Skin epidermis (tissue), 12 donors: ENCODE results near the gene ARFGEF3.

Source experiments
- H3K27ac ChIP-seq, 21 experiments: fragments of 200-600 bp; sonication (generic) in 11 of 21; one replicate each; pipeline ENCODE4 v1.5.0; 2020; ENCODE audit warnings: mild to moderate bottlenecking in 3 of 21, inconsistent platforms in 2 of 21, moderate library complexity in 2 of 21
- H3K4me3 ChIP-seq, 7 experiments: fragments of 200-600 bp; sonication (generic) in 2 of 7; one replicate each; pipeline ENCODE4 v1.5.0; 2020; ENCODE audit warnings: inconsistent platforms in 2 of 7, mild to moderate bottlenecking in 2 of 7, moderate library complexity in 1 of 7

The ARFGEF3 gene

GRCh38 chr6:138162111-138162954, 594 bp downstream of the ARFGEF3 start:
- H3K4me3 ChIP-seq, result peak overlapping the region; percentile 38 to 58 (median 50)
- peak overlapping the region in 8 of 21 experiments; percentile 8 to 84 (median 65) for H3K27ac ChIP-seq

- Histone ChIP-seq H3K4me3 (no peak overlapping the region), H3K27ac (no peak overlapping the region)
These were observed 1.3 kb downstream of the ARFGEF3 start for GRCh38 chr6:138162955-138163575.

- no peak overlapping the region for H3K27ac ChIP-seq
- H3K4me3 ChIP-seq, result no peak overlapping the region
These were observed 13.9 kb downstream of the ARFGEF3 start for GRCh38 chr6:138175596-138175995.

GRCh38 chr6:138176652-138177232, 15.0 kb downstream of the ARFGEF3 start:
- H3K27ac ChIP-seq, result no peak overlapping the region
- H3K4me3 ChIP-seq, result no peak overlapping the region

- no peak overlapping the region for H3K27ac ChIP-seq
- no peak overlapping the region for H3K4me3 ChIP-seq
These were observed 21.4 kb downstream of the ARFGEF3 start for GRCh38 chr6:138182939-138183789.

GRCh38 chr6:138183790-138184134, 22.0 kb downstream of the ARFGEF3 start:
- Histone ChIP-seq H3K27ac (no peak overlapping the region), H3K4me3 (no peak overlapping the region)

- Histone ChIP-seq H3K4me3 (no peak overlapping the region), H3K27ac (no peak overlapping the region)
These were observed 22.5 kb downstream of the ARFGEF3 start for GRCh38 chr6:138184230-138184629.

- Histone ChIP-seq H3K27ac (no peak overlapping the region), H3K4me3 (no peak overlapping the region)
These were observed 25.4 kb downstream of the ARFGEF3 start for GRCh38 chr6:138187156-138187555.

- Histone ChIP-seq H3K4me3 (no peak overlapping the region), H3K27ac (peak overlapping the region in 1 of 21 experiments; percentile 42)
These were observed 26.7 kb downstream of the ARFGEF3 start for GRCh38 chr6:138188278-138188941.

GRCh38 chr6:138194287-138194686, 32.5 kb downstream of the ARFGEF3 start:
- Histone ChIP-seq H3K4me3 (no peak overlapping the region), H3K27ac (peak overlapping the region in 2 of 21 experiments; percentile 10 to 45)

- Histone ChIP-seq H3K27ac (no peak overlapping the region), H3K4me3 (no peak overlapping the region)
These were observed 34.5 kb downstream of the ARFGEF3 start for GRCh38 chr6:138196122-138196738.

GRCh38 chr6:138197570-138197969, 35.8 kb downstream of the ARFGEF3 start:
- H3K4me3 ChIP-seq, result no peak overlapping the region

GRCh38 chr6:138198430-138199091, 36.8 kb downstream of the ARFGEF3 start:
- H3K27ac ChIP-seq, result no peak overlapping the region
- H3K4me3 ChIP-seq, result no peak overlapping the region

More at GRCh38 chr6:138197570-138197969, 35.8 kb downstream of the ARFGEF3 start:
- H3K27ac ChIP-seq, result no peak overlapping the region

- H3K27ac ChIP-seq, result no peak overlapping the region
- no peak overlapping the region for H3K4me3 ChIP-seq
These were observed 40.1 kb downstream of the ARFGEF3 start for GRCh38 chr6:138201836-138202235.

- no peak overlapping the region for H3K27ac ChIP-seq
- H3K4me3 ChIP-seq, result no peak overlapping the region
These were observed 41.6 kb downstream of the ARFGEF3 start for GRCh38 chr6:138203315-138203714.

GRCh38 chr6:138204303-138204702, 42.6 kb downstream of the ARFGEF3 start:
- no peak overlapping the region for H3K27ac ChIP-seq

GRCh38 chr6:138204792-138205384, 43.1 kb downstream of the ARFGEF3 start:
- Histone ChIP-seq H3K27ac (no peak overlapping the region), H3K4me3 (no peak overlapping the region)

More at GRCh38 chr6:138204303-138204702, 42.6 kb downstream of the ARFGEF3 start:
- H3K4me3 ChIP-seq, result no peak overlapping the region
